Astrocyte of the cerebellum (primary cell): Measurements from ENCODE around the gene DPPA5.
"Not testable (repeated sequence)": the region's sequence is repeated elsewhere in the genome, so short reads cannot be mapped to it uniquely, and the experiment has no call there.

ENCODE experiments used
- DNase-seq: peaks from one replicate; pipeline ENCODE4 v3.0.0-alpha.2; 2011; ENCODE audit warnings: low read depth
- H3K4me3 ChIP-seq: 2 replicates; pipeline ENCODE4 v1.5.1; 2011; ENCODE audit warnings: mild to moderate bottlenecking, low read depth, low read length, moderate library complexity
- CTCF ChIP-seq: IDR thresholded peaks from 2 replicates; pipeline ENCODE4 v1.5.1; 2012; ENCODE audit warnings: low read length, low read depth, moderate library complexity, mild to moderate bottlenecking; ENCODE audit errors: missing control alignments
- in situ Hi-C: cut with HindIII; loops from 2 replicates; pipeline ENCODE4 v1.10.0; 2017; ENCODE audit warnings: low sequenced_read_pairs

The DPPA5 gene

GRCh38 chr6:73329201-73329600, 24.9 kb downstream of the DPPA5 start:
- DNase-seq, result no peak
- in situ Hi-C loops, result no loop called here
- TF ChIP-seq CTCF, result no peak
- no peak overlapping the region for H3K4me3 ChIP-seq

- no peak overlapping the region for H3K4me3 ChIP-seq
- TF ChIP-seq CTCF, result no peak
- in situ Hi-C loops, result no loop called here
- no peak for DNase-seq
Observed at GRCh38 chr6:73328790-73329189, 25.3 kb downstream of the DPPA5 start.

GRCh38 chr6:73325656-73326055, 28.4 kb downstream of the DPPA5 start:
- TF ChIP-seq CTCF, result no peak
- no peak for DNase-seq
- in situ Hi-C loops, result no loop called here
- H3K4me3 ChIP-seq, result no peak overlapping the region

- no peak for DNase-seq
- H3K4me3 ChIP-seq, result no peak overlapping the region
- TF ChIP-seq CTCF, result no peak
- in situ Hi-C loops, result no loop called here
Observed at GRCh38 chr6:73323323-73323722, 30.8 kb downstream of the DPPA5 start.

GRCh38 chr6:73314577-73315492, 39.2 kb downstream of the DPPA5 start:
- no peak for DNase-seq
- in situ Hi-C loops, result no loop called here
- TF ChIP-seq CTCF, result no peak
- peak overlapping the region; percentile 27 for H3K4me3 ChIP-seq

- in situ Hi-C loops, DNase-seq: not testable (repeated sequence)
- H3K4me3 ChIP-seq, result peak overlapping the region; percentile 53
Observed at GRCh38 chr6:73310503-73310845, 43.6 kb downstream of the DPPA5 start.

GRCh38 chr6:73309785-73310502, 44.1 kb downstream of the DPPA5 start:
- peak; percentile 64 for TF ChIP-seq CTCF
- no peak for DNase-seq
- in situ Hi-C loops, result no loop called here
- H3K4me3 ChIP-seq, result peak overlapping the region; percentile 53
